Measurements from ENCODE around the gene ATXN7L2. TPM values are rescaled to one million over a fixed set of nuclear protein-coding genes. Genes with fewer than 3 reads are reported as not detected.
A peak's percentile ranks its signal among the peaks of the same experiment; 100 is the strongest.

ATXN7L2 gene
- total RNA-seq, 2 donors from 2014 or later: 14.3 to 16.0 TPM

- peaks cover 8% of the 10 kb centered on the region for H3K27me3 Mint-ChIP-seq
- H3K36me3 Mint-ChIP-seq (ENCODE audit: low read depth): peaks cover 3% of the 10 kb centered on the region
Measured at GRCh38 chr1:109482242-109482641, 1.5 kb upstream of the ATXN7L2 start.

GRCh38 chr1:109482791-109483671 is 674 bp upstream of the ATXN7L2 start:
- Mint-ChIP-seq H3K4me1 (peaks cover 32% of the 10 kb centered on the region), H3K4me3 (peak overlapping the region; percentile 95), H3K27me3 (peaks cover 5% of the 10 kb centered on the region), H3K36me3 (ENCODE audit: low read depth) (peaks cover 3% of the 10 kb centered on the region), H3K27ac (peak overlapping the region; percentile 89)
- ATAC-seq (peak; percentile 51), DNase-seq (peak in 2 of 3 donors; percentile 36)
- H3K9me3 ChIP-seq (ENCODE audit: control insufficient read depth, low read length, poor library complexity, severe bottlenecking): no peaks in the 10 kb centered on the region

More at GRCh38 chr1:109482242-109482641, 1.5 kb upstream of the ATXN7L2 start:
- ATAC-seq: no peak
- Mint-ChIP-seq H3K4me1 (peaks cover 32% of the 10 kb centered on the region), H3K4me3 (no peak overlapping the region), H3K27ac (peak overlapping the region; percentile 89)
- H3K9me3 ChIP-seq (ENCODE audit: control insufficient read depth, low read length, poor library complexity, severe bottlenecking): no peaks in the 10 kb centered on the region
- no peak for DNase-seq

GRCh38 chr1:109484519-109484975 is 842 bp downstream of the ATXN7L2 start:
- peak overlapping the region; percentile 95 for H3K4me3 Mint-ChIP-seq
- peaks cover 4% of the 10 kb centered on the region for H3K27me3 Mint-ChIP-seq
- H3K27ac Mint-ChIP-seq: peak overlapping the region; percentile 89
- DNase-seq: no peak
- no peaks in the 10 kb centered on the region for H3K9me3 ChIP-seq (ENCODE audit: control insufficient read depth, low read length, poor library complexity, severe bottlenecking)
- H3K4me1 Mint-ChIP-seq: peaks cover 30% of the 10 kb centered on the region
- no peak for ATAC-seq
- H3K36me3 Mint-ChIP-seq (ENCODE audit: low read depth): peaks cover 3% of the 10 kb centered on the region

GRCh38 chr1:109485001-109485400 is 1.3 kb downstream of the ATXN7L2 start:
- H3K27ac Mint-ChIP-seq: no peak overlapping the region
- H3K4me1 Mint-ChIP-seq: peaks cover 29% of the 10 kb centered on the region
- H3K36me3 Mint-ChIP-seq (ENCODE audit: low read depth): peaks cover 3% of the 10 kb centered on the region
- ATAC-seq: no peak
- H3K27me3 Mint-ChIP-seq: no peaks in the 10 kb centered on the region
- peak overlapping the region; percentile 95 for H3K4me3 Mint-ChIP-seq
- no peaks in the 10 kb centered on the region for H3K9me3 ChIP-seq (ENCODE audit: control insufficient read depth, low read length, poor library complexity, severe bottlenecking)
- no peak for DNase-seq

GRCh38 chr1:109487261-109487660 is 3.6 kb downstream of the ATXN7L2 start:
- Mint-ChIP-seq H3K4me1 (peaks cover 31% of the 10 kb centered on the region), H3K27ac (peak overlapping the region; percentile 59), H3K27me3 (no peaks in the 10 kb centered on the region), H3K4me3 (no peak overlapping the region), H3K36me3 (ENCODE audit: low read depth) (peaks cover 3% of the 10 kb centered on the region)
- ATAC-seq (no peak), DNase-seq (no peak)
- no peaks in the 10 kb centered on the region for H3K9me3 ChIP-seq (ENCODE audit: control insufficient read depth, low read length, poor library complexity, severe bottlenecking)

GRCh38 chr1:109488201-109488600 is 4.5 kb downstream of the ATXN7L2 start:
- no peaks in the 10 kb centered on the region for H3K27me3 Mint-ChIP-seq
- H3K9me3 ChIP-seq (ENCODE audit: control insufficient read depth, low read length, poor library complexity, severe bottlenecking): no peaks in the 10 kb centered on the region
- DNase-seq: no peak
- peaks cover 3% of the 10 kb centered on the region for H3K36me3 Mint-ChIP-seq (ENCODE audit: low read depth)
- H3K4me3 Mint-ChIP-seq: no peak overlapping the region
- peak overlapping the region; percentile 59 for H3K27ac Mint-ChIP-seq
- no peak for ATAC-seq
- H3K4me1 Mint-ChIP-seq: peaks cover 22% of the 10 kb centered on the region

- Mint-ChIP-seq H3K36me3 (ENCODE audit: low read depth) (peaks cover 3% of the 10 kb centered on the region), H3K27me3 (no peaks in the 10 kb centered on the region), H3K27ac (peak overlapping the region; percentile 59), H3K4me3 (no peak overlapping the region), H3K4me1 (peaks cover 19% of the 10 kb centered on the region)
- no peaks in the 10 kb centered on the region for H3K9me3 ChIP-seq (ENCODE audit: control insufficient read depth, low read length, poor library complexity, severe bottlenecking)
- no peak for ATAC-seq
- no peak for DNase-seq
Measured at GRCh38 chr1:109488696-109489095, 5.0 kb downstream of the ATXN7L2 start.

GRCh38 chr1:109490029-109490933 is 6.6 kb downstream of the ATXN7L2 start:
- peaks cover 3% of the 10 kb centered on the region for H3K36me3 Mint-ChIP-seq (ENCODE audit: low read depth)
- no peak overlapping the region for H3K27ac Mint-ChIP-seq

GRCh38 chr1:109490934-109491302 is 7.2 kb downstream of the ATXN7L2 start:
- no peak overlapping the region for H3K4me3 Mint-ChIP-seq
- ATAC-seq: no peak
- H3K27me3 Mint-ChIP-seq: no peaks in the 10 kb centered on the region
- DNase-seq: no peak
- peaks cover 4% of the 10 kb centered on the region for H3K36me3 Mint-ChIP-seq (ENCODE audit: low read depth)
- no peaks in the 10 kb centered on the region for H3K9me3 ChIP-seq (ENCODE audit: control insufficient read depth, low read length, poor library complexity, severe bottlenecking)
- no peak overlapping the region for H3K27ac Mint-ChIP-seq
- H3K4me1 Mint-ChIP-seq: peaks cover 18% of the 10 kb centered on the region

More at GRCh38 chr1:109490029-109490933, 6.6 kb downstream of the ATXN7L2 start:
- H3K9me3 ChIP-seq (ENCODE audit: control insufficient read depth, low read length, poor library complexity, severe bottlenecking): no peaks in the 10 kb centered on the region
- H3K4me1 Mint-ChIP-seq: peaks cover 17% of the 10 kb centered on the region
- ATAC-seq (peak; percentile 32), DNase-seq (peak; percentile 34 to 70 (median 43))
- H3K4me3 Mint-ChIP-seq: no peak overlapping the region
- H3K27me3 Mint-ChIP-seq: no peaks in the 10 kb centered on the region

- H3K4me3 Mint-ChIP-seq: no peak overlapping the region
- H3K36me3 Mint-ChIP-seq (ENCODE audit: low read depth): peaks cover 7% of the 10 kb centered on the region
- H3K9me3 ChIP-seq (ENCODE audit: control insufficient read depth, low read length, poor library complexity, severe bottlenecking): no peaks in the 10 kb centered on the region
- H3K27me3 Mint-ChIP-seq: no peaks in the 10 kb centered on the region
- H3K4me1 Mint-ChIP-seq: peaks cover 23% of the 10 kb centered on the region
- ATAC-seq (no peak), DNase-seq (no peak)
- H3K27ac Mint-ChIP-seq: no peak overlapping the region
Measured at GRCh38 chr1:109491372-109491771, 7.7 kb downstream of the ATXN7L2 start.

- no peaks in the 10 kb centered on the region for H3K27me3 Mint-ChIP-seq
- H3K4me3 Mint-ChIP-seq: no peak overlapping the region
- peaks cover 28% of the 10 kb centered on the region for H3K4me1 Mint-ChIP-seq
- H3K9me3 ChIP-seq (ENCODE audit: control insufficient read depth, low read length, poor library complexity, severe bottlenecking): no peaks in the 10 kb centered on the region
- DNase-seq (no peak), ATAC-seq (no peak)
- H3K27ac Mint-ChIP-seq: no peak overlapping the region
- peaks cover 6% of the 10 kb centered on the region for H3K36me3 Mint-ChIP-seq (ENCODE audit: low read depth)
Measured at GRCh38 chr1:109492779-109493178, 9.1 kb downstream of the ATXN7L2 start.

- Mint-ChIP-seq H3K4me3 (peak overlapping the region; percentile 96), H3K27me3 (no peaks in the 10 kb centered on the region), H3K27ac (no peak overlapping the region), H3K4me1 (peaks cover 31% of the 10 kb centered on the region), H3K36me3 (ENCODE audit: low read depth) (peaks cover 6% of the 10 kb centered on the region)
- ATAC-seq (no peak), DNase-seq (no peak)
- no peaks in the 10 kb centered on the region for H3K9me3 ChIP-seq (ENCODE audit: control insufficient read depth, low read length, poor library complexity, severe bottlenecking)
Measured at GRCh38 chr1:109493227-109493626, 9.5 kb downstream of the ATXN7L2 start.
